Keratinocyte (primary cell): ENCODE data around the gene TEX22.

ENCODE experiments used
- CTCF ChIP-seq, 3 experiments: IDR thresholded peaks in 1 of 3; conservative IDR thresholded peaks in 1 of 3; optimal IDR thresholded peaks in 1 of 3; 2 replicates in 2 of 3; 3 replicates in 1 of 3; pipeline versions ENCODE3 to v1.5.1; 2011; ENCODE audit warnings: low read length in 3 of 3, mild to moderate bottlenecking in 3 of 3, moderate library complexity in 2 of 3, control low read depth in 1 of 3, inconsistent platforms in 1 of 3; ENCODE audit not compliant: insufficient read depth in 2 of 3; ENCODE audit errors: extremely low read depth in 1 of 3
- EZH2 ChIP-seq: IDR thresholded peaks from one replicate; pipeline ENCODE4 v1.6.1; 2012; ENCODE audit warnings: inconsistent platforms, mild to moderate bottlenecking, low read length, moderate library complexity

GRCh38 chr14:105426416-105427130 is 28.2 kb downstream of the TEX22 start:
- TF ChIP-seq CTCF (optimal IDR thresholded peaks at IDR 0.05 in 1 of 3, IDR thresholded peaks at IDR 0.05 in 1 of 3, conservative IDR thresholded peaks at IDR 0.05 in 1 of 3; ENCODE audit: extremely low read depth in 1 of 3, insufficient read depth in 2 of 3, low read length in 3 of 3) = no peak
- TF ChIP-seq EZH2 = no peak
